Stromal cell of bone marrow (primary cell): ENCODE results near the gene KCNK1.

Source experiments
- DNase-seq: peaks from one replicate; pipeline ENCODE4 v3.0.0-alpha.2; 2012; ENCODE audit warnings: low read depth

Gene KCNK1

GRCh38 chr1:233636503-233636877, 22.6 kb downstream of the KCNK1 start:
- DNase-seq, result no peak

GRCh38 chr1:233638513-233638912, 24.6 kb downstream of the KCNK1 start:
- DNase-seq, result no peak

GRCh38 chr1:233639611-233640010, 25.7 kb downstream of the KCNK1 start:
- peak; percentile 23 for DNase-seq

- no peak for DNase-seq
Observed at GRCh38 chr1:233640179-233640578, 26.3 kb downstream of the KCNK1 start.

- no peak for DNase-seq
Observed at GRCh38 chr1:233641029-233641428, 27.1 kb downstream of the KCNK1 start.

- DNase-seq, result no peak
Observed at GRCh38 chr1:233647073-233647472, 33.2 kb downstream of the KCNK1 start.

GRCh38 chr1:233647636-233648035, 33.7 kb downstream of the KCNK1 start:
- DNase-seq, result no peak

GRCh38 chr1:233651061-233651460, 37.2 kb downstream of the KCNK1 start:
- DNase-seq, result no peak

- DNase-seq, result no peak
Observed at GRCh38 chr1:233651563-233652233, 37.8 kb downstream of the KCNK1 start.

GRCh38 chr1:233652526-233652925, 38.6 kb downstream of the KCNK1 start:
- no peak for DNase-seq

- DNase-seq, result no peak
Observed at GRCh38 chr1:233654658-233655280, 40.9 kb downstream of the KCNK1 start.

- DNase-seq, result no peak
Observed at GRCh38 chr1:233655301-233655740, 41.4 kb downstream of the KCNK1 start.

GRCh38 chr1:233656032-233656635, 42.2 kb downstream of the KCNK1 start:
- no peak for DNase-seq

- DNase-seq, result no peak
Observed at GRCh38 chr1:233656687-233657086, 42.8 kb downstream of the KCNK1 start.

- no peak for DNase-seq
Observed at GRCh38 chr1:233657466-233657865, 43.6 kb downstream of the KCNK1 start.

- DNase-seq, result no peak
Observed at GRCh38 chr1:233659495-233659894, 45.6 kb downstream of the KCNK1 start.

- no peak for DNase-seq
Observed at GRCh38 chr1:233661376-233662159, 47.7 kb downstream of the KCNK1 start.

GRCh38 chr1:233662575-233663304, 48.8 kb downstream of the KCNK1 start:
- DNase-seq, result peak; percentile 26

GRCh38 chr1:233664253-233664652, 50.3 kb downstream of the KCNK1 start:
- no peak for DNase-seq

- no peak for DNase-seq
Observed at GRCh38 chr1:233664804-233665574, 51.1 kb downstream of the KCNK1 start.

- no peak for DNase-seq
Observed at GRCh38 chr1:233665575-233666270, 51.8 kb downstream of the KCNK1 start.
